SU-DHL-6 (cell line): ENCODE data around the gene WFIKKN2.

Experiments used
- H2AFZ ChIP-seq: fragments of 200-600 bp; sonication (generic); 2 replicates; pipeline ENCODE4 v1.6.1; 2014; ENCODE audit warnings: low read depth, mild to moderate bottlenecking, moderate library complexity, mixed read lengths, antibody characterized with exemption, low read length; ENCODE audit not compliant: severe bottlenecking
- H3F3A ChIP-seq: fragments of 200-600 bp; shearing (Covaris generic); 2 replicates; pipeline ENCODE4 v1.6.0; 2016; ENCODE audit warnings: antibody characterized with exemption, mild to moderate bottlenecking; ENCODE audit not compliant: insufficient read depth
- H3K27ac ChIP-seq: fragments of 200-600 bp; sonication (generic); 2 replicates; pipeline ENCODE4 v1.5.1; 2016; ENCODE audit warnings: low read depth, mild to moderate bottlenecking, low read length, moderate library complexity, mixed read lengths
- H3K27me3 ChIP-seq: fragments of 200-600 bp; sonication (generic), shearing (Covaris generic); 2 replicates; pipeline ENCODE4 v1.6.0; 2014; ENCODE audit warnings: mild to moderate bottlenecking, low read length
- H3K36me3 ChIP-seq: fragments of 200-600 bp; sonication (generic); 2 replicates; pipeline ENCODE4 v1.6.1; 2014; ENCODE audit warnings: mild to moderate bottlenecking, low read length, mixed read lengths
- H3K4me2 ChIP-seq: fragments of 300-600, 200-600 bp; shearing (Covaris generic), sonication (generic); 2 replicates; pipeline ENCODE4 v1.6.0; 2014; ENCODE audit warnings: low read length, low read depth, mild to moderate bottlenecking; ENCODE audit not compliant: poor library complexity, severe bottlenecking
- H3K4me3 ChIP-seq: fragments of 200-600 bp; sonication (generic); 2 replicates; pipeline ENCODE4 v1.5.1; 2014; ENCODE audit warnings: antibody characterized with exemption, low read length, mild to moderate bottlenecking, mixed read lengths; ENCODE audit not compliant: insufficient read depth, poor library complexity, severe bottlenecking
- H3K79me2 ChIP-seq: fragments of 200-600 bp; sonication (generic); 2 replicates; pipeline ENCODE4 v1.6.1; 2014; ENCODE audit warnings: mild to moderate bottlenecking, low read length, moderate library complexity; ENCODE audit not compliant: insufficient read depth
- H3K9ac ChIP-seq: fragments of 200-600 bp; sonication (generic); 2 replicates; pipeline ENCODE4 v1.7.0; 2014; ENCODE audit warnings: mild to moderate bottlenecking, low read length
- H3K9me2 ChIP-seq: fragments of 200-600 bp; sonication (generic); replicated peaks from 2 replicates; pipeline ENCODE4 v1.6.1; 2014; ENCODE audit warnings: low read length; ENCODE audit not compliant: insufficient read depth
- H3K9me3 ChIP-seq: fragments of 200-600 bp; sonication (generic); 2 replicates; pipeline ENCODE4 v1.6.1; 2014; ENCODE audit warnings: low read length, mixed read lengths; ENCODE audit not compliant: insufficient read depth
- H4K20me1 ChIP-seq: fragments of 200-600 bp; sonication (generic); 2 replicates; pipeline ENCODE4 v1.6.1; 2014; ENCODE audit warnings: low read depth, mild to moderate bottlenecking, antibody characterized with exemption, low read length, moderate library complexity, mixed read lengths
- CTCF ChIP-seq: fragments of 200-600 bp; sonication (generic); IDR thresholded peaks from one replicate; pipeline ENCODE4 v1.5.1; 2017; ENCODE audit warnings: antibody characterized with exemption, mild to moderate bottlenecking, low read length, moderate library complexity; ENCODE audit not compliant: insufficient read depth, poor library complexity, severe bottlenecking
- EZH2phosphoT487 ChIP-seq: fragments of 200-600 bp; sonication (generic), shearing (Covaris generic); conservative IDR thresholded peaks from 2 replicates; pipeline ENCODE4 v1.6.1; 2018; ENCODE audit warnings: mild to moderate bottlenecking, antibody characterized with exemption, low read length, moderate library complexity, mixed read lengths

The WFIKKN2 gene

GRCh38 chr17:50816771-50817751 lies 18.3 kb upstream of the WFIKKN2 start:
- peak; percentile 90 for TF ChIP-seq CTCF
- no peak for TF ChIP-seq EZH2phosphoT487
- no peak overlapping the region for H3K27ac ChIP-seq
- no peaks in the 10 kb centered on the region for H3F3A ChIP-seq
- no peaks in the 10 kb centered on the region for H3K36me3 ChIP-seq
- no peak overlapping the region for H3K4me3 ChIP-seq
- no peaks in the 10 kb centered on the region for H3K9me2 ChIP-seq
- no peak overlapping the region for H3K9ac ChIP-seq
- H4K20me1 ChIP-seq = no peaks in the 10 kb centered on the region
- H3K79me2 ChIP-seq = no peaks in the 10 kb centered on the region
- H3K9me3 ChIP-seq = no peaks in the 10 kb centered on the region
- H3K4me2 ChIP-seq = no peak overlapping the region
- no peaks in the 10 kb centered on the region for H3K27me3 ChIP-seq
- no peak overlapping the region for H2AFZ ChIP-seq

- Histone ChIP-seq H3K27me3 (no peaks in the 10 kb centered on the region), H3K27ac (no peak overlapping the region), H4K20me1 (no peaks in the 10 kb centered on the region), H3K4me3 (no peak overlapping the region), H3K4me2 (no peak overlapping the region), H3K9me2 (no peaks in the 10 kb centered on the region), H3K79me2 (no peaks in the 10 kb centered on the region), H3F3A (no peaks in the 10 kb centered on the region), H3K9me3 (no peaks in the 10 kb centered on the region), H3K36me3 (no peaks in the 10 kb centered on the region), H2AFZ (no peak overlapping the region), H3K9ac (no peak overlapping the region)
- TF ChIP-seq CTCF (no peak), EZH2phosphoT487 (no peak)
These were observed 17.5 kb upstream of the WFIKKN2 start for GRCh38 chr17:50817838-50818237.

- Histone ChIP-seq H3K4me3 (no peak overlapping the region), H3K9me3 (no peaks in the 10 kb centered on the region), H4K20me1 (no peaks in the 10 kb centered on the region), H3K27ac (no peak overlapping the region), H3K79me2 (no peaks in the 10 kb centered on the region), H3K9ac (no peak overlapping the region), H3K4me2 (no peak overlapping the region), H3K36me3 (no peaks in the 10 kb centered on the region), H3F3A (no peaks in the 10 kb centered on the region), H2AFZ (no peak overlapping the region), H3K27me3 (no peaks in the 10 kb centered on the region), H3K9me2 (no peaks in the 10 kb centered on the region)
- TF ChIP-seq EZH2phosphoT487 (no peak), CTCF (no peak)
These were observed 17.1 kb upstream of the WFIKKN2 start for GRCh38 chr17:50818261-50818660.
